ENCODE results near the gene SOCS4. TPM values are rescaled to one million over a fixed set of nuclear protein-coding genes. Genes with fewer than 3 reads are reported as not detected.
"Not testable (repeated sequence)": the region's sequence is repeated elsewhere in the genome, so short reads cannot be mapped to it uniquely, and the experiment has no call there.

The SOCS4 gene
- total RNA-seq, 2 experiments from 2014 or later: 17.7 to 17.9 TPM

- DNase-seq: no peak
- Mint-ChIP-seq H3K4me1 (ENCODE audit: low read depth) (peaks cover 31% of the 10 kb centered on the region), H3K4me3 (no peak overlapping the region), H3K27ac (no peak overlapping the region), H3K27me3 (ENCODE audit: low read depth) (no peaks in the 10 kb centered on the region), H3K9me3 (no peaks in the 10 kb centered on the region), H3K36me3 (ENCODE audit: low read depth) (peaks cover 3% of the 10 kb centered on the region)
- intact Hi-C loops (cut with micrococcal nuclease): loop anchor here (5.0 kb wide), 1 partner anchor 258 kb away; no protein-coding TSS in a partner anchor
- CTCF ChIA-PET: interaction anchor here (1.3 kb wide), 1 partner anchor 22 kb away, joined by 3 read pairs; the partner anchor contains the start of gene MAPK1IP1L
Observed at GRCh38 chr14:55073856-55074255, 46.8 kb downstream of the SOCS4 start.

GRCh38 chr14:55074662-55075061 lies 47.6 kb downstream of the SOCS4 start:
- peak overlapping the region; percentile 19 for H3K27ac Mint-ChIP-seq
- H3K4me3 Mint-ChIP-seq: no peak overlapping the region
- intact Hi-C loops (cut with micrococcal nuclease): loop anchor here (5.0 kb wide), 1 partner anchor 258 kb away; no protein-coding TSS in a partner anchor
- H3K4me1 Mint-ChIP-seq (ENCODE audit: low read depth): peaks cover 31% of the 10 kb centered on the region
- H3K9me3 Mint-ChIP-seq: no peaks in the 10 kb centered on the region
- CTCF ChIA-PET: interaction anchor here (1.3 kb wide), 1 partner anchor 23 kb away, joined by 3 read pairs; the partner anchor contains the start of gene MAPK1IP1L
- no peak for DNase-seq
- H3K36me3 Mint-ChIP-seq (ENCODE audit: low read depth): peaks cover 3% of the 10 kb centered on the region
- no peaks in the 10 kb centered on the region for H3K27me3 Mint-ChIP-seq (ENCODE audit: low read depth)

- no peaks in the 10 kb centered on the region for H3K27me3 Mint-ChIP-seq (ENCODE audit: low read depth)
- no peak overlapping the region for H3K4me3 Mint-ChIP-seq
- H3K27ac Mint-ChIP-seq: no peak overlapping the region
- DNase-seq: no peak
- H3K36me3 Mint-ChIP-seq (ENCODE audit: low read depth): peaks cover 3% of the 10 kb centered on the region
- H3K9me3 Mint-ChIP-seq: no peaks in the 10 kb centered on the region
- CTCF ChIA-PET: interaction anchor here (1.3 kb wide), 1 partner anchor 85 kb away, joined by 4 read pairs; no protein-coding TSS in a partner anchor
- intact Hi-C loops (cut with micrococcal nuclease): no loop called here
- peaks cover 30% of the 10 kb centered on the region for H3K4me1 Mint-ChIP-seq (ENCODE audit: low read depth)
Observed at GRCh38 chr14:55075628-55076175, 48.7 kb downstream of the SOCS4 start.

- DNase-seq: peak; percentile 10
Observed at GRCh38 chr14:55077170-55078151, 50.4 kb downstream of the SOCS4 start.

GRCh38 chr14:55079961-55080360 lies 52.9 kb downstream of the SOCS4 start:
- H3K4me3 Mint-ChIP-seq; H3K4me1 Mint-ChIP-seq (ENCODE audit: low read depth); H3K27me3 Mint-ChIP-seq (ENCODE audit: low read depth); H3K9me3 Mint-ChIP-seq; H3K27ac Mint-ChIP-seq; intact Hi-C loops (cut with micrococcal nuclease); H3K36me3 Mint-ChIP-seq (ENCODE audit: low read depth); DNase-seq: not testable (repeated sequence)
- CTCF ChIA-PET: interaction anchor here (0.7 to 1.2 kb wide), 3 partner anchors 10 to 14 kb away, joined by 3 to 5 read pairs (median 3); no protein-coding TSS in a partner anchor

More at GRCh38 chr14:55077170-55078151, 50.4 kb downstream of the SOCS4 start:
- H3K9me3 Mint-ChIP-seq: no peaks in the 10 kb centered on the region
- no peak overlapping the region for H3K4me3 Mint-ChIP-seq
- CTCF ChIA-PET: interaction anchor here (0.5 to 1.3 kb wide), 7 partner anchors 11 to 150 kb away, joined by 3 to 4 read pairs (median 3); no protein-coding TSS in a partner anchor
- H3K27me3 Mint-ChIP-seq (ENCODE audit: low read depth): no peaks in the 10 kb centered on the region
- H3K36me3 Mint-ChIP-seq (ENCODE audit: low read depth): no peaks in the 10 kb centered on the region
- H3K4me1 Mint-ChIP-seq (ENCODE audit: low read depth): peaks cover 12% of the 10 kb centered on the region
- no peak overlapping the region for H3K27ac Mint-ChIP-seq
- intact Hi-C loops (cut with micrococcal nuclease): no loop called here

- H3K36me3 Mint-ChIP-seq (ENCODE audit: low read depth): no peaks in the 10 kb centered on the region
- no peaks in the 10 kb centered on the region for H3K9me3 Mint-ChIP-seq
- no peak overlapping the region for H3K4me3 Mint-ChIP-seq
- DNase-seq: no peak
- no peak overlapping the region for H3K27ac Mint-ChIP-seq
- CTCF ChIA-PET: no interaction called here
- intact Hi-C loops (cut with micrococcal nuclease): no loop called here
- H3K4me1 Mint-ChIP-seq (ENCODE audit: low read depth): no peaks in the 10 kb centered on the region
- H3K27me3 Mint-ChIP-seq (ENCODE audit: low read depth): no peaks in the 10 kb centered on the region
Observed at GRCh38 chr14:55084401-55085059, 57.5 kb downstream of the SOCS4 start.

GRCh38 chr14:55085060-55085660 lies 58.1 kb downstream of the SOCS4 start:
- H3K27ac Mint-ChIP-seq: no peak overlapping the region
- no peak for DNase-seq
- intact Hi-C loops (cut with micrococcal nuclease): no loop called here
- no peaks in the 10 kb centered on the region for H3K36me3 Mint-ChIP-seq (ENCODE audit: low read depth)
- H3K9me3 Mint-ChIP-seq: no peaks in the 10 kb centered on the region
- H3K27me3 Mint-ChIP-seq (ENCODE audit: low read depth): no peaks in the 10 kb centered on the region
- no peak overlapping the region for H3K4me3 Mint-ChIP-seq
- CTCF ChIA-PET: no interaction called here
- no peaks in the 10 kb centered on the region for H3K4me1 Mint-ChIP-seq (ENCODE audit: low read depth)

- no peak overlapping the region for H3K27ac Mint-ChIP-seq
- CTCF ChIA-PET: interaction anchor here (0.7 to 0.9 kb wide), 2 partner anchors 76 to 233 kb away, joined by 3 to 6 read pairs; no protein-coding TSS in a partner anchor
Observed at GRCh38 chr14:55086938-55087337, 59.9 kb downstream of the SOCS4 start.

GRCh38 chr14:55088356-55088755 lies 61.3 kb downstream of the SOCS4 start:
- Mint-ChIP-seq H3K4me1 (ENCODE audit: low read depth) (no peaks in the 10 kb centered on the region), H3K36me3 (ENCODE audit: low read depth) (no peaks in the 10 kb centered on the region), H3K9me3 (no peaks in the 10 kb centered on the region), H3K4me3 (no peak overlapping the region), H3K27me3 (ENCODE audit: low read depth) (no peaks in the 10 kb centered on the region), H3K27ac (no peak overlapping the region)
- DNase-seq: no peak
- CTCF ChIA-PET: interaction anchor here (1.3 to 5.6 kb wide), 4 partner anchors 10 to 72 kb away, joined by 3 to 43 read pairs (median 3); no protein-coding TSS in a partner anchor
- intact Hi-C loops (cut with micrococcal nuclease): loop anchor here (2.0 kb wide), 1 partner anchor 182 kb away; the partner anchor contains the start of gene FBXO34

More at GRCh38 chr14:55086938-55087337, 59.9 kb downstream of the SOCS4 start:
- intact Hi-C loops (cut with micrococcal nuclease): no loop called here
- Mint-ChIP-seq H3K4me1 (ENCODE audit: low read depth) (no peaks in the 10 kb centered on the region), H3K27me3 (ENCODE audit: low read depth) (no peaks in the 10 kb centered on the region), H3K36me3 (ENCODE audit: low read depth) (no peaks in the 10 kb centered on the region), H3K4me3 (no peak overlapping the region), H3K9me3 (no peaks in the 10 kb centered on the region)
- no peak for DNase-seq

GRCh38 chr14:55092341-55092740 lies 65.3 kb downstream of the SOCS4 start:
- Mint-ChIP-seq H3K4me3 (no peak overlapping the region), H3K4me1 (ENCODE audit: low read depth) (peaks cover 4% of the 10 kb centered on the region), H3K27ac (no peak overlapping the region), H3K9me3 (no peaks in the 10 kb centered on the region), H3K27me3 (ENCODE audit: low read depth) (no peaks in the 10 kb centered on the region), H3K36me3 (ENCODE audit: low read depth) (no peaks in the 10 kb centered on the region)
- CTCF ChIA-PET: interaction anchor here (0.8 to 5.6 kb wide), 3 partner anchors 12 to 68 kb away, joined by 3 to 43 read pairs (median 3); no protein-coding TSS in a partner anchor
- intact Hi-C loops (cut with micrococcal nuclease): no loop called here
- DNase-seq: no peak

GRCh38 chr14:55094292-55095157 lies 67.5 kb downstream of the SOCS4 start:
- Mint-ChIP-seq H3K4me3 (no peak overlapping the region), H3K36me3 (ENCODE audit: low read depth) (no peaks in the 10 kb centered on the region), H3K9me3 (no peaks in the 10 kb centered on the region), H3K4me1 (ENCODE audit: low read depth) (peaks cover 17% of the 10 kb centered on the region), H3K27me3 (ENCODE audit: low read depth) (no peaks in the 10 kb centered on the region), H3K27ac (no peak overlapping the region)
- CTCF ChIA-PET: interaction anchor here (0.6 kb wide), 2 partner anchors 15 to 26 kb away, joined by 3 read pairs; no protein-coding TSS in a partner anchor
- intact Hi-C loops (cut with micrococcal nuclease): loop anchor here (5.0 kb wide), 2 partner anchors 243 to 488 kb away; partner anchors contain the start of gene KTN1
- DNase-seq: no peak
